NK-92 (cell line): ENCODE data around the gene OMG.
"Not testable (repeated sequence)": the region's sequence is repeated elsewhere in the genome, so short reads cannot be mapped to it uniquely, and the experiment has no call there.

Experiments used
- DNase-seq: peaks from one replicate; lab custom pipeline; 2025; ENCODE audit not compliant: unreplicated experiment; lab: John Stamatoyannopoulos, UW

The OMG gene

GRCh38 chr17:31308372-31309334 is 11.6 kb upstream of the OMG start:
- no peak for DNase-seq

GRCh38 chr17:31307640-31308039 is 10.6 kb upstream of the OMG start:
- no peak for DNase-seq

DNA sequence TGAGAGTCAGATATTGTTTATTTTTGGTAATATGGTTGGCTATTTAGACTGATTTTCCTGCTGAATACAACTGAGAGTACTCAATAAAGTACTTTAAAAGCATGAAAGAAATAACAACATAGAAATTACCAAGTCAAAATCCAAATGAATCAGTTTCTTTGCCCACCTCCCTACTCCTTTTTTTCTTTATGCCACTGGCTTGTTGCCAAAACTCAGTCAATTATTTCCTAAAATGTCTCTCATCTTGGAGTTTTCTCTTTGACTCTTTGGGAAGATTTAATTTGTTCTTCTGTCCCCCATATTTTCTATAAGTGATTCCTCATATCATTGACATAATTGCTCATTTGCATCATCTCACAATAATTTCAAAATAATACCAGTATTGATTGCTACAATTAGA is 2.6 kb upstream of the OMG start:
- DNase-seq, result no peak

GRCh38 chr17:31296142-31296541 is 897 bp downstream of the OMG start:
- DNase-seq, result no peak

GRCh38 chr17:31295489-31295871 is 1.6 kb downstream of the OMG start:
- no peak for DNase-seq

GRCh38 chr17:31294820-31295488 is 2.1 kb downstream of the OMG start:
- no peak for DNase-seq

- no peak for DNase-seq
Observed at GRCh38 chr17:31294231-31294630, 2.8 kb downstream of the OMG start.

- DNase-seq, result no peak
Observed at GRCh38 chr17:31293581-31293980, 3.5 kb downstream of the OMG start.

DNA sequence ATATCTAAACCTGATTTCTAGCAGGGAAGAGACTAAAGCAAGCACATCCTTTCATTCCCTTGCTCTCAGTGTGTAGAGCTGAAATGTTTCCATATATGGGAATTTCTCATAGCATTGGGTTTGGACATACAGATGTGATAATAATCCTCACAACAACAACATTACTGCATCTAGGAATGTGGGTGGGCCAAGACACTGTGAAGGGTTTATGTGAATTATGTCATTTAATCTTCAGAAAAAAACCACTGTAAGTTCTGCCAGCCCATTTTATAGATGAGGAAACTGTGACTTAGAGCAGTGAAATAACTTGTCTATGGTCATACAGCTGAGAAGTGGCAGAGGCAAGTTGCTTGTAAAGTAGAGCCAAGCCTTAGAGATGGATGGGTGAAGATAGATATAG is 5.2 kb downstream of the OMG start:
- DNase-seq, result no peak

DNA sequence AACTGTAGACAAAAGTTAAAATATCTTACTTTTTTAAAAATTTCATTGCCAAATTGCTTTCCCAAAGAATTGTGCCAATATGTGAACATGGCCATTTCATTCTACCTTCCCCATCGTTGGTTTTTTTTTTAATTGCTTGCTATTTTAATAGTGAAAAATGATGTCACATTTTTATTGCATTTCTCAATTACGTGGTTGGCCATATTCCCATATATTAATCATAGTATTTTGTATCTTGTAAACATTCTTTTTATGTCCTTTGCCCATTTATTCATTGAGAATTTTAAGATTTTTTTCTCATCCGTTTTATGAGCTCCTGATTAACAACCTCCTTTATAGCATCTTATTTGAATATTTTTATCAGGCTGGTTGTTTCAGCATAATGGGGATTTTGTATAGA is 7.2 kb downstream of the OMG start:
- DNase-seq, result no peak

DNA sequence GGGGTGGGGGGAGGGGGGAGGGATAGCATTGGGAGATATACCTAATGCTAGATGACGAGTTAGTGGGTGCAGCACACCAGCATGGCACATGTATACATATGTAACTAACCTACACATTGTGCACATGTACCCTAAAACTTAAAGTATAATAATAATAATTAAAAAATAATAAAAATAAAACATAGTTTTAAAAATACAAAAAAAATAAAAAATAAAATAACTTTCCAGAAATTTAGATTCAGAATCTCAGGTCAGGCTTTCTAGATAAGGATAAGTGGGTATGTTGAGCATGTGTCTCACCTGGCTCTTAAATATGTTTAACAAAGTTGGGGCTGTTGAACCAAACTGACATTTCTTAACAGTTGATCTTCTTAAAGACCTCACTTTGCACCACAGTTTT is 9.1 kb downstream of the OMG start:
- not testable (repeated sequence) for DNase-seq

- no peak for DNase-seq
Observed at GRCh38 chr17:31286587-31286986, 10.5 kb downstream of the OMG start.

GRCh38 chr17:31283841-31284240 is 13.2 kb downstream of the OMG start:
- no peak for DNase-seq

DNA sequence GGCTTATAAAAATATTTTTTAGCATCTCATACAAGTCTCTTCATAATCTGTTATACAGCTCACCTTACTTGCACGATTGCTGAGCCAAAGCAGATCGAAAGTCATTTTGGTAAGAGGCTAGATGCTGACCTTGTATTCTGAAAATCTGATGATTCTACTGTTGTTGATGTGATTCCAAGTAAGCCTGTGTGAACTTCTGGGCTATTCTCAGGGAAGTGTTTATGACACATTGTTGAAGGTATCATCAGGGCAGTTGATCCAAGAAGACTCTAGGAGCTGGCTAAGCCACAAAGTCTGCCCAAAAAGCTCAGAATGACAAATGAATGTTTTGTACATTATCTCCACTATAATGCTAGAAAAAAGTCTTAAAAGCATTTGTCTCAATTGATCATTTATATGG is 16.0 kb downstream of the OMG start:
- DNase-seq, result no peak

DNA sequence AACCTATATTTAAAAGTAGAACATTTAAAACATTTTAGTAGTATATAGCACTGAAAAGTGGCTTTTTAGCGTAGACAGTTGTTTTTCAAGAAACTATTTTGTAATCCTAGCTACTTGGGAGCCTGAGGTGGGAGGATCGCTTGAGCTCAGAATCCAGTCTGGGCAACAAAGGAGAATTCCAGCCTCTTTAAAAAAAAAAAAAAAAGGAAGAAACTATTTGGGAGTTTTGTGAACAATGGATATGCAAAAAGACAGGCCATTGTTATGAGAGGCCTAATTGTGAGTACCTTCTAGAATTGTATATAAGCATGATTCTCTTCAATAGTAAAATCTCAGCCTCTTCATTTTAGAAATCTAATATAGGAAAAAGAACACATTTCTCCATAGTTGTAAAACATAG is 17.6 kb downstream of the OMG start:
- DNase-seq, result no peak

- DNase-seq, result no peak
Observed at GRCh38 chr17:31275116-31275515, 21.9 kb downstream of the OMG start.

GRCh38 chr17:31274252-31274651 is 22.8 kb downstream of the OMG start:
- no peak for DNase-seq

DNA sequence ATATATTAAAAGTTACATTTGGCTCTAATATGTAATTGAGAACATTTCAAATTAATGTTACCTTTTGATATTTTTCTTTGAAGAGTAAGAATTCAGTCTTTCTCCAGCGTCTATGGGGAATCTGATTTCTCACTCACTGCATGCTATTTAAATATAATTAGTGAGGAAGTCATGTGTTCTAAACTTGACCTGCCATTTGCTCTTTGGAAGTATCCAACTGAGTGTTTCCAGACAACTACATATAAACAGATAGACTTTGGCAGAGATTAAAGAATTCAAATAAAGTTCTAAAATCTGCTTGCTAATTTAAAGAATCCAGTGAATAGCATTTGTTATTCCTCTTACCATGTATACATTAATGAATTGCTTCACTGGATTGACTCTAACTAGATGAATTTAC is 23.5 kb downstream of the OMG start:
- DNase-seq, result no peak

GRCh38 chr17:31272803-31273202 is 24.2 kb downstream of the OMG start:
- no peak for DNase-seq

DNA sequence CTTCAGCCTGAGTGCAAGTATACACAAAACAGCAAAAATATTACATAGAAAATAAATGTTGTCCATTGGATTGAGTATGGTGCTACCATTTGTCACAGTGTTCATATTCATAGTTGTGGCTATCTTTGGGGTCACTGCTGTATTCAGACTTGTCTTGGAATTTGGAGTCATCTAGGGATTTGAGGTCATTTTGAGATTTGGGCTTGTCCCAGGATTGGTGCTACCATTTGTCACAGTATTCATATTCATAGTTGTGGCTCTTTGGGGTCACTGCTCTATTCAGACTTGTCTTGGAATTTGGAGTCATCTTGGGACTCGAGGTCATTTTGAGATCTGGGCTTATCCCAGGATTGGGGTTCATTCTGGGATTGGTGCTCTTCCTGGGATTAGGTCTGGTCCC is 24.8 kb downstream of the OMG start:
- no peak for DNase-seq

GRCh38 chr17:31269578-31269983 is 27.5 kb downstream of the OMG start:
- no peak for DNase-seq

DNA sequence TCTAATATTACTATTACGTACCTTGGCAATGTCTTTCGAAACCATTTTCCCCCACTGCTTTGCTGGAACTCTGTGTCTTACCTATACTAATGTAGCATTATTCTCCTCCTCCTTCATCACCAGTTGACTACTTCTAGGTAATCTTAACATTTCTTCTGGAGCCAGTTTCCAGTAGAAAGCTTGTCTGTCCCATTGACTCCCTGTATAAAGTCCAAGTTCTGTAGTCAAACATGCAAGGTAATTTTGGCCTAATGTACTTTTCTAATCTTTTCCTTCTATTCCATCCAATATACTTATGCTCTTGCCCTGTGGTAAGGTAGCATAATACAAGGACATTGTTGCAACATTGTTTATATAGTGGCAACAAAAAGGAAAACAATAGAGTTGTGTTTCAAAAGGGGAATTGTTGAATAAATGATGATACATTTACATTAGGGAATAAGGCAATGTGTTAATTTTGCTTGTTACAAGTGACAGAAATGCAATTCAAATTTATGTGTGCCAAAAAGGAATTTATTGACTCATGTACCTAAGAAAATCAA is 27.9 kb downstream of the OMG start:
- no peak for DNase-seq
